OCI-LY7 (cell line): ENCODE data around the gene VEPH1. TPM values are rescaled to one million over a fixed set of nuclear protein-coding genes. Genes with fewer than 3 reads are reported as not detected.

Experiments used
- BruUV-seq: library from RNA; stranded (reverse); fragments of 400-500 nt; replicated peaks from 2 replicates; lab custom pipeline; 2021; lab: Mats Ljungman, UMichigan
- CTCF ChIA-PET: fragments of 300-600 bp; sonication (Branson Sonifier 250); formaldehyde crosslinking; loops from one replicate; lab custom pipeline; 2022; ENCODE audit warnings: antibody characterized with exemption; ENCODE audit not compliant: unreplicated experiment; lab: Charles Lee
- POLR2A ChIA-PET: fragments of 300-600 bp; sonication (Branson Sonifier 250); formaldehyde crosslinking; loops from one replicate; lab custom pipeline; 2022; ENCODE audit warnings: antibody characterized with exemption; lab: Charles Lee
- DNase-seq: peaks from one replicate; pipeline ENCODE4 v3.0.0-alpha.2; 2015; ENCODE audit warnings: low spot score
- H2AFZ ChIP-seq: fragments of 200-600 bp; sonication (generic), shearing (Covaris generic); 2 replicates; pipeline ENCODE4 v1.6.1; 2014; ENCODE audit warnings: mild to moderate bottlenecking, antibody characterized with exemption, low read length, moderate library complexity
- H3K27ac ChIP-seq: fragments of 200-600 bp; sonication (generic); 2 replicates; pipeline ENCODE4 v1.5.1; 2014; ENCODE audit warnings: mixed run types, low read depth, mild to moderate bottlenecking, moderate library complexity, low read length, inconsistent platforms; ENCODE audit not compliant: poor library complexity, severe bottlenecking
- H3K36me3 ChIP-seq: fragments of 200-600 bp; sonication (generic); 2 replicates; pipeline ENCODE4 v1.6.1; 2014; ENCODE audit warnings: mild to moderate bottlenecking, antibody characterized with exemption, low read length, moderate library complexity, mixed read lengths; ENCODE audit not compliant: insufficient read depth
- H3K4me1 ChIP-seq: fragments of 200-600 bp; sonication (generic); 2 replicates; pipeline ENCODE4 v1.5.1; 2014; ENCODE audit warnings: mild to moderate bottlenecking, low read length; ENCODE audit not compliant: insufficient read depth, poor library complexity, severe bottlenecking
- H3K4me2 ChIP-seq: fragments of 200-600 bp; sonication (generic); 2 replicates; pipeline ENCODE4 v1.6.1; 2014; ENCODE audit warnings: mild to moderate bottlenecking, low read length
- H3K4me3 ChIP-seq: fragments of 200-600 bp; sonication (generic); 2 replicates; pipeline ENCODE4 v1.5.1; 2014; ENCODE audit warnings: mild to moderate bottlenecking, low read depth, low read length; ENCODE audit not compliant: poor library complexity, severe bottlenecking
- H3K79me2 ChIP-seq: fragments of 200-600 bp; sonication (generic); 2 replicates; pipeline ENCODE4 v1.6.1; 2016; ENCODE audit warnings: low read depth, mild to moderate bottlenecking, low read length, moderate library complexity, mixed read lengths; ENCODE audit not compliant: insufficient read depth
- H3K9me2 ChIP-seq: fragments of 200-600 bp; sonication (generic); 2 replicates; pipeline ENCODE4 v1.6.1; 2016; ENCODE audit warnings: mild to moderate bottlenecking, low read length, mixed read lengths; ENCODE audit not compliant: insufficient read depth
- H3K9me3 ChIP-seq: fragments of 200-600 bp; sonication (generic); 2 replicates; pipeline ENCODE4 v1.6.1; 2014; ENCODE audit warnings: mild to moderate bottlenecking, mixed run types, low read length, mixed read lengths
- H4K20me1 ChIP-seq: fragments of 200-600 bp; sonication (generic); 2 replicates; pipeline ENCODE4 v1.6.1; 2014; ENCODE audit warnings: mild to moderate bottlenecking, antibody characterized with exemption, low read length, moderate library complexity, mixed read lengths; ENCODE audit not compliant: insufficient read depth
- CTCF ChIP-seq: fragments of 200-600 bp; sonication (generic); conservative IDR thresholded peaks from 2 replicates; pipeline ENCODE4 v1.5.1; 2014; ENCODE audit warnings: mild to moderate bottlenecking, antibody characterized with exemption, low read length, moderate library complexity, mixed read lengths
- EZH2phosphoT487 ChIP-seq: fragments of 200-600 bp; sonication (generic); IDR thresholded peaks from 2 replicates; pipeline ENCODE4 v1.6.1; 2018; ENCODE audit warnings: low read depth, borderline replicate concordance, mild to moderate bottlenecking, mixed run types, antibody characterized with exemption, low read length, moderate library complexity, mixed read lengths
- intact Hi-C: fragments of 100-400 bp; cut with micrococcal nuclease; formaldehyde crosslinking; loops from one replicate; pipeline ENCODE4 v1.10.0; 2022; ENCODE audit not compliant: unreplicated experiment
- total RNA-seq, 2 experiments: library from RNA; depleted of rRNA in 1 of 2; stranded (reverse); fragments of >200 nt in 1 of 2; shearing (Covaris generic) in 1 of 2; gene quantifications; 2 replicates each; pipeline ENCODE4 v1.2.3, GENCODE V29; 2014 to 2022

VEPH1 gene
- total RNA-seq, 2 experiments from 2014 or later = not detected

- intact Hi-C loops = no loop called here
- H3K4me1 ChIP-seq = no peaks in the 10 kb centered on the region
- CTCF ChIA-PET = no interaction called here
These were observed 98.8 kb downstream of the VEPH1 start for GRCh38 chr3:157404381-157404780.

DNA sequence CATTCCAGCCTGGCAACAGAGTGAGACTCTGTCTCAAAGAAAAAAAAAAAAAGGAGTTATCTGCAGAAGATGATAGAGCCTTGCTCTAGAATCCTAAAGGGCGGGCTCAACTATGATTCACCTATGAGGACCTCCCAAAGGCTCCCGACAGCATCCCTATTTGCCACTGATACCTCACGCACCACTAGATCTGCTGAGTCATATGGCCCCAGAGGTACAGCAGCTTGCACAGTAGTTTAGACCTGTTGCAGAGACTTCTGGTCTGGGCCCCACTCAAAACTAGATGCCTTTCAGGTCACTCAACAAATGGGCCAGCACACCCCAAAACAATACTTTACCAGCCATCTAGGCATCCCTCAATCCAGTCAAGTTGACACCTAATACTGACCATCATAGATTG is 104.6 kb downstream of the VEPH1 start:
- no TSS peak for BruUV-seq
- ChIA-PET CTCF (no interaction called here), POLR2A (interaction anchor here (0.6 kb wide), 1 partner anchor 1847 kb away, joined by 3 read pairs; no protein-coding TSS in a partner anchor)
- Histone ChIP-seq H3K36me3 (no peaks in the 10 kb centered on the region), H4K20me1 (no peaks in the 10 kb centered on the region), H2AFZ (no peak overlapping the region), H3K79me2 (no peaks in the 10 kb centered on the region), H3K4me3 (no peak overlapping the region), H3K27ac (no peak overlapping the region), H3K9me3 (no peaks in the 10 kb centered on the region), H3K4me2 (no peak overlapping the region), H3K4me1 (no peaks in the 10 kb centered on the region), H3K9me2 (no peaks in the 10 kb centered on the region)
- DNase-seq = no peak
- intact Hi-C loops = no loop called here
- TF ChIP-seq CTCF = no peak
- TF ChIP-seq EZH2phosphoT487 = no peak

More at GRCh38 chr3:157404381-157404780, 98.8 kb downstream of the VEPH1 start:
- Histone ChIP-seq H3K4me2 (no peak overlapping the region), H3K9me3 (no peaks in the 10 kb centered on the region), H4K20me1 (no peaks in the 10 kb centered on the region), H3K4me3 (no peak overlapping the region), H3K36me3 (no peaks in the 10 kb centered on the region), H3K79me2 (no peaks in the 10 kb centered on the region), H2AFZ (no peak overlapping the region), H3K27ac (no peak overlapping the region), H3K9me2 (no peaks in the 10 kb centered on the region)
- no peak for TF ChIP-seq EZH2phosphoT487
- no peak for TF ChIP-seq CTCF
- no TSS peak for BruUV-seq
- DNase-seq = no peak
- POLR2A ChIA-PET = no interaction called here

DNA sequence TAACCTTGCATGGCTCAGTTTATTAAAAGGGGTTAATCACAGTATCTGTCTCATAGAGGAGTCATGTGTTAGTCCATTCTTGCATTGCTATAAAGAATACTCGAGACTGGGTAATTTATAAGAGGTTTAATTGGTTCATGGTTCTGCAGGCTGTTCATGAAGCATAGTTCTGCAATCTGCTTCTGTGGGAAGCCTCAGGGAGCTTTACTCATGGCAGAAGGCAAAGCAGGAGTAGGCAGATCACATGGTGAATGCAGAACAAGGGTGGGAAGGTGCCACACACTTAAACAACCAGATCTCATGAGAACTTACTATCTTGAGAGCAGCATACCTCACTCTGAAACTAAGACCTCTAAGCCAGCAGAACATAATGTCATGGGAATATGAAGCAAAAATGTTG is 108.8 kb downstream of the VEPH1 start:
- BruUV-seq = no TSS peak
- Histone ChIP-seq H3K9me3 (no peaks in the 10 kb centered on the region), H3K4me1 (no peaks in the 10 kb centered on the region), H3K27ac (no peak overlapping the region), H3K9me2 (no peaks in the 10 kb centered on the region), H2AFZ (no peak overlapping the region), H3K79me2 (no peaks in the 10 kb centered on the region), H4K20me1 (no peaks in the 10 kb centered on the region), H3K4me3 (no peak overlapping the region), H3K36me3 (no peaks in the 10 kb centered on the region), H3K4me2 (no peak overlapping the region)
- ChIA-PET CTCF (no interaction called here), POLR2A (interaction anchor here (1.1 kb wide), 1 partner anchor 40 kb away, joined by 3 read pairs; no protein-coding TSS in a partner anchor)
- TF ChIP-seq EZH2phosphoT487 (no peak), CTCF (no peak)
- no peak for DNase-seq
- intact Hi-C loops = no loop called here
